T-cell (primary cell): Measurements from ENCODE around the gene TRPM1. TPM values are rescaled to one million over a fixed set of nuclear protein-coding genes. Genes with fewer than 3 reads are reported as not detected.

Source experiments
- ATAC-seq, 4 experiments: fragments of 200-7000 bp in 3 of 4; fragments of 150-1000 bp in 1 of 4; cut with Tn5 transposase; replicated peaks in 1 of 4; 1 replicate in 3 of 4; 2 replicates in 1 of 4; pipeline ENCODE4 v1.10.0; 2021; ENCODE audit warnings: moderate library complexity in 3 of 4, mild to moderate bottlenecking in 2 of 4, moderate number of reproducible peaks in 1 of 4
- CTCF ChIA-PET, 2 donors: fragments of 300-600 bp; sonication (Branson Sonifier 250); formaldehyde crosslinking; loops; one replicate each; lab custom pipeline; 2022; ENCODE audit warnings: antibody characterized with exemption in 2 of 2; lab: Charles Lee
- POLR2A ChIA-PET, 2 donors: fragments of 300-600 bp; sonication (Branson Sonifier 250); formaldehyde crosslinking; loops; one replicate each; lab custom pipeline; 2022; ENCODE audit warnings: antibody characterized with exemption in 2 of 2; lab: Charles Lee
- DNase-seq, 35 experiments: peaks; one replicate each; pipeline versions ENCODE4 v3.0.0 to v3.0.0-alpha.2; 2013 to 2023
- H3K27ac ChIP-seq: one replicate; pipeline ENCODE4 v1.5.1; 2013; ENCODE audit warnings: low read length
- H3K27me3 ChIP-seq, 2 experiments: replicated peaks in 1 of 2; 1 replicate in 1 of 2; 2 replicates in 1 of 2; pipeline versions ENCODE4 v1.6.1 to v1.7.0; 2013; ENCODE audit warnings: low read length in 1 of 2, mixed read lengths in 1 of 2; ENCODE audit not compliant: control insufficient read depth in 2 of 2, insufficient read depth in 2 of 2; ENCODE audit errors: extremely low read depth in 1 of 2
- H3K36me3 ChIP-seq, 2 donors: 1 replicate in 1 of 2; 2 replicates in 1 of 2; pipeline versions ENCODE4 v1.6.1 to v1.7.0; 2013; ENCODE audit warnings: low read length in 1 of 2; ENCODE audit not compliant: control insufficient read depth in 2 of 2, insufficient read depth in 1 of 2; ENCODE audit errors: extremely low read depth in 1 of 2
- H3K4me1 ChIP-seq, 2 experiments: 1 replicate in 1 of 2; 2 replicates in 1 of 2; pipeline versions ENCODE4 v1.6.1 to v1.7.0; 2013; ENCODE audit warnings: low read length in 2 of 2, mixed read lengths in 1 of 2; ENCODE audit not compliant: insufficient read depth in 2 of 2, control insufficient read depth in 1 of 2; ENCODE audit errors: extremely low read depth in 1 of 2
- H3K4me3 ChIP-seq, 2 donors: 1 replicate in 1 of 2; 2 replicates in 1 of 2; pipeline versions ENCODE4 v1.5.1 to v1.7.0; 2013; ENCODE audit warnings: mild to moderate bottlenecking in 2 of 2, low read length in 1 of 2, moderate library complexity in 1 of 2; ENCODE audit not compliant: control insufficient read depth in 1 of 2; ENCODE audit errors: extremely low read depth in 1 of 2
- H3K9me3 ChIP-seq: 2 replicates; pipeline ENCODE4 v1.7.0; 2013
- H3K27ac Mint-ChIP-seq, 2 donors: one replicate each; pipeline ENCODE4 v1.8.0; 2020 to 2021; ENCODE audit warnings: mild to moderate bottlenecking in 2 of 2, mixed read lengths in 2 of 2
- H3K27me3 Mint-ChIP-seq, 2 donors: one replicate each; pipeline ENCODE4 v1.8.0; 2021 to 2022; ENCODE audit warnings: mixed read lengths in 2 of 2
- H3K36me3 Mint-ChIP-seq: one replicate; pipeline ENCODE4 v1.8.0; 2021; ENCODE audit warnings: mixed read lengths
- H3K4me1 Mint-ChIP-seq, 3 donors: one replicate each; pipeline ENCODE4 v1.8.0; 2020 to 2022; ENCODE audit warnings: mixed read lengths in 3 of 3, mild to moderate bottlenecking in 1 of 3
- H3K4me3 Mint-ChIP-seq, 3 donors: one replicate each; pipeline ENCODE4 v1.8.0; 2020 to 2022; ENCODE audit warnings: mild to moderate bottlenecking in 3 of 3, mixed read lengths in 3 of 3, moderate library complexity in 3 of 3
- H3K9me3 Mint-ChIP-seq, 3 donors: one replicate each; pipeline ENCODE4 v1.8.0; 2020 to 2022; ENCODE audit warnings: mixed read lengths in 3 of 3
- WGBS: methylation state at CpG from one replicate; pipeline ENCODE4 v1.1.5; 2013; ENCODE audit warnings: missing lambda C conversion rate; ENCODE audit not compliant: insufficient coverage; 5-methylcytosine and 5-hydroxymethylcytosine counted together
- total RNA-seq, 35 experiments: library from RNA in 6 of 35; stranded (reverse) in 6 of 35; fragments of 120-200 nt in 1 of 35; gene quantifications; one replicate each; pipeline versions ENCODE4 v1.2.1 to v1.2.4 and lab custom pipeline; 2013 to 2026

TRPM1 gene
- total RNA-seq, 5 donors from 2014 or later (not counting 1 experiment from before 2014, with no cell fraction given), result not detected

DNA sequence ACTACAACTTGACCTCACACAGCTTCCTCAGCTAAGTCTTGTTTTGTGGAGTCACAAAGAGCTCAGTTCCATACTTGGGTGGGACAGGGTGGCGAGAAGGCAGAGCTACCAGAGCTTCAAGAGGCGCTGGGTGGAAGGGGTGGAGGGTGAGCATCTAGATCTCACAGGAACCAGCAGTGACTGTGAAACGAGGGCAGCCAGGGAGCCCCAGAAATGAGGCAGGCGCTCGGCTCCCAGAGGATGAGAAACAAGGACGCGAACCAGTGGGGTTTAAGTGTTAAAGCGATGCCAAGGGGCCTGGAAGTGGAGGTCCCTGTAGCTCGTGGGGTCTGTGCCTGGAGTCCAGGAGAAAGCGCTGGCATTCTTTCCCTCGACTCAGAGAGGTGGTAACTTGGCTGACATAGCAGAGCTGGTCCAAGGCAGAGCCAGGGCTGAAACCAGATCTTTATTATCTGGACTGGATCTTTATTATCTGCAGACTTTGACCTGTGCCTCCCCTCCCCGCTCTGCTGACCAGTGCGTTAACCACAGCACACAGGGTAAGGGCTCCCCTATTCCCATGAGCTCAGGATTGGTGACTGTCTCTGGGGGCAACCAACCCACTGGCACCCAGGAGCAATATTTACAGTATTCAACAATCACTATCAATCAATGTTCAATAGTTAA is 26.2 kb upstream of the TRPM1 start:
- Histone ChIP-seq H3K4me3 (no peak overlapping the region), H3K4me1 (peaks cover 0 to 5% of the 10 kb centered on the region in 2 experiments), H3K27ac (no peak overlapping the region), H3K27me3 (peaks cover 0 to 10% of the 10 kb centered on the region in 2 experiments), H3K36me3 (no peaks in the 10 kb centered on the region), H3K9me3 (no peaks in the 10 kb centered on the region)
- ATAC-seq (no peak), DNase-seq (no peak)
- Mint-ChIP-seq H3K27ac (no peak overlapping the region), H3K36me3 (no peaks in the 10 kb centered on the region), H3K4me1 (peaks cover 0 to 5% (median 4%) of the 10 kb centered on the region in 3 donors), H3K4me3 (no peak overlapping the region), H3K27me3 (no peaks in the 10 kb centered on the region), H3K9me3 (peaks cover 0 to 4% (median 0%) of the 10 kb centered on the region in 3 donors)
- WGBS, result 72% methylated on average over 11 of the region's 13 CpGs
- ChIA-PET CTCF (interaction anchor here in 1 of 2 donors (0.5 to 1.7 kb wide), 5 partner anchors 12 to 264 kb away, joined by 3 to 8 read pairs (median 3); no protein-coding TSS in a partner anchor), POLR2A (no interaction called here)

DNA sequence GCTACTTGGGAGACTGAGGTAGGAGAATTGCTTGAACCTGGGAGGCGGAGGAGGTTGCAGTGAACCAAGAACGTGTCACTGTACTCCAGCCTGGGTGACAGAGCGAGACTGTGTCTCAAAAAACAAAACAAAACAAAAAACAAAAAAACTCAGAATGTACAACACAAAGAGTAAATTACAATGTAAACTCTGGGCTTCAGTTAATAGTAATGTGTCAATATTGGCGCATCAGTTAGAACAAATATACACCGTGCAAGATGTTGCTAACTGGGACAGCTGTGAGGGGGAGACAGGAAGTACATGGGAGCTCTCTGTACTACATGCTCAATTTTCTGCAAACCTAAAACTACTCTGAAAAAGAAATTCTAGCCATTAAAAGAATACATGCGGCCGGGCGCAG is 23.5 kb upstream of the TRPM1 start:
- Histone ChIP-seq H3K27ac (no peak overlapping the region), H3K9me3 (peaks cover 2% of the 10 kb centered on the region), H3K4me1 (peaks cover 0 to 5% of the 10 kb centered on the region in 2 experiments), H3K36me3 (no peaks in the 10 kb centered on the region), H3K27me3 (peaks cover 0 to 10% of the 10 kb centered on the region in 2 experiments), H3K4me3 (no peak overlapping the region)
- H3K9me3 Mint-ChIP-seq, result peaks cover 2 to 19% (median 12%) of the 10 kb centered on the region in 3 donors
- ATAC-seq (no peak), DNase-seq (no peak)
- no peak overlapping the region for H3K27ac Mint-ChIP-seq
- POLR2A ChIA-PET, result no interaction called here
- peaks cover 4% of the 10 kb centered on the region for H3K36me3 Mint-ChIP-seq
- H3K4me1 Mint-ChIP-seq, result peaks cover 0 to 5% (median 4%) of the 10 kb centered on the region in 3 donors
- WGBS, result no CpG with 5 or more reads among the region's 8 CpGs
- no peaks in the 10 kb centered on the region for H3K27me3 Mint-ChIP-seq
- CTCF ChIA-PET, result no interaction called here
- H3K4me3 Mint-ChIP-seq, result no peak overlapping the region

DNA sequence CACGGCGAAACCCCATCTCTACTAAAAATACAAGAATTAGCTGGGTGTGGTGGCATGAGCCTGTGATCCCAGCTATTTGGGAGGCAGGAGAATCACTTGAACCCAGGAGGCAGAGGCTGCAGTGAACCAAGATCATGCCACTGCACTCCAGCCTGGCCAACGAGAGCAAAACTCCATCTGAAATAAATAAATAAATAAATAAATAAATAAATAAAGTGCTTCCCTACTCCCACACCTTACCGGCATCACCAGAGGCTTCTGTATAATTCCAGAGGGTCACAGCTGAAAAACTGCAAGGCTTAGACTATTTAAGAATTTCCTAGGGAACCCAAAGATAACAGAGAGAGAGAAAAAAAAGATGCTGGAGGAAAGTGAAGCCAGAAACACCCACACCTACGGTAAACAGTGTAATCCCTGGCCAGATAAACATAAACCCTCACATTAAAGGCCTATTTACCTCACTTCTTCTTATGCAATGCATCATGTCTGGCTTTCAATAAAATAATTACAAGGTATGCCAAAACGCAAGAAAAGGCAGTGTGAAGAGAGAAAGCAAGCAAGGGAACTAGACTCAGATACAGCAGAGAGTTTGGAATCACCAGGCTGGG is 15.0 kb upstream of the TRPM1 start:
- no peaks in the 10 kb centered on the region for H3K4me1 ChIP-seq
- no CpG with 5 or more reads among the region's 6 CpGs for WGBS
- H3K27ac ChIP-seq, result no peak overlapping the region
- peaks cover 0 to 12% of the 10 kb centered on the region in 2 experiments for H3K27me3 ChIP-seq
- ChIA-PET POLR2A (no interaction called here), CTCF (interaction anchor here in 1 of 2 donors (2.2 kb wide), 1 partner anchor 12 kb away, joined by 8 read pairs; no protein-coding TSS in a partner anchor)
- DNase-seq, result no peak
- peaks cover 5% of the 10 kb centered on the region for H3K9me3 ChIP-seq
- no peak for ATAC-seq
- peaks cover 14 to 19% of the 10 kb centered on the region in 2 donors for H3K27me3 Mint-ChIP-seq
- H3K4me3 ChIP-seq, result no peak overlapping the region
- H3K4me1 Mint-ChIP-seq, result no peaks in the 10 kb centered on the region
- no peak overlapping the region for H3K4me3 Mint-ChIP-seq
- H3K27ac Mint-ChIP-seq, result no peak overlapping the region
- no peaks in the 10 kb centered on the region for H3K36me3 ChIP-seq
- peaks cover 11% of the 10 kb centered on the region for H3K36me3 Mint-ChIP-seq
- peaks cover 9 to 20% (median 17%) of the 10 kb centered on the region in 3 donors for H3K9me3 Mint-ChIP-seq

DNA sequence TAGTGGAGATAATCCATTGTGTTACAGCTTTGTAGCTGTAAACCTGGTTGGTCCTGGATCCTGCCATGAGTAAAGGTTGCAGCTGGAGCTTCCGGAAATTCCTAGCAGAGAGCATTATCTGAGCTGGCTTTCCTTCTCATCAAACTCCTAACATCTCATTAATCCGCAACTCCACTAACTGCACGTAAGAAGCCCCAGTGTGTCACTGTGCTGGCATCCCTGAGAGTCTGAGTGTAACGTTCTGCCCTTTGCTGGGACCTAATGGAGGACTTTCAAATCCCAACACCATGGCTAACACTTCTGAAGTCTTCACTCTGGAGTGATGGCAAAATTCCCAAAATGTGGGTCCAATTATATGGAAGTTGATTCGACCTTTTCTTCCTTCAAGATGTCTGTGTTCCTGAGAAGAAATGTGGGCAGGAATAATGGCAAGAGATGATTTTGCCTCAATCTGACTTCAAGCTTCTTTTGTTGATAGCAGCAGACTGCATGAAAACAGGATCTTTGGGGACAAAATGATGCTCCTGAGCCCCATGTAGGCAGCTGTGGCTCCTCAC is 9.6 kb upstream of the TRPM1 start:
- H3K4me1 Mint-ChIP-seq, result no peaks in the 10 kb centered on the region

DNA sequence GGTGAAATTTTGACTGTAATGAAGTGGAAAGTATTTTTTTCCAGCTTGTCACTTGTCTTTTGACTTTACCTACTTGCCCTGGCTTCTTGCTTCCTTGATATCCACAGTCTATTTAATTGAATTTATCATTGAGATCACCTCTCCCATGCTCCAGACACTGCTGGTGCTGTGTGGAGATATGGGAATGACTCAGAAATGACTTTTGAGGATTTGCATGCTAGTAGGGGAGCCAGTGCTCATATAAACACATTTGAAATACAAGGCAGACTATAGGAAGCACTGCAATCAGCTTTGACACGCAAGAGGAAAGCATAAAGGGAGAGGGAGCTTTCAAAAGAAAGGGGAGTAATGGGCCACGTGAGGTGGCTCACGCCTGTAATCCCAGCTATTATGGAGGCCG is 7.3 kb upstream of the TRPM1 start:
- H3K27ac ChIP-seq, result no peak overlapping the region
- Mint-ChIP-seq H3K27ac (no peak overlapping the region), H3K9me3 (peaks cover 0 to 5% (median 1%) of the 10 kb centered on the region in 3 donors), H3K4me1 (no peaks in the 10 kb centered on the region), H3K36me3 (peaks cover 1% of the 10 kb centered on the region), H3K4me3 (no peak overlapping the region), H3K27me3 (peaks cover under 1 to 4% of the 10 kb centered on the region in 2 donors)
- POLR2A ChIA-PET, result no interaction called here
- CTCF ChIA-PET, result no interaction called here
- ATAC-seq, result no peak
- peaks cover 0 to 5% of the 10 kb centered on the region in 2 experiments for H3K27me3 ChIP-seq
- WGBS, result 83% methylated on average over 1 of the region's 4 CpGs
- H3K4me3 ChIP-seq, result no peak overlapping the region
- H3K36me3 ChIP-seq, result no peaks in the 10 kb centered on the region
- no peaks in the 10 kb centered on the region for H3K4me1 ChIP-seq
- H3K9me3 ChIP-seq, result no peaks in the 10 kb centered on the region
- DNase-seq, result no peak

More for the DNA sequence above, 9.6 kb upstream of the TRPM1 start:
- H3K4me1 ChIP-seq, result no peaks in the 10 kb centered on the region
- Mint-ChIP-seq H3K27ac (no peak overlapping the region), H3K27me3 (peaks cover 11 to 14% of the 10 kb centered on the region in 2 donors), H3K9me3 (peaks cover 8 to 15% (median 9%) of the 10 kb centered on the region in 3 donors), H3K36me3 (peaks cover 7% of the 10 kb centered on the region), H3K4me3 (no peak overlapping the region)
- no peaks in the 10 kb centered on the region for H3K36me3 ChIP-seq
- DNase-seq (no peak), ATAC-seq (no peak)
- CTCF ChIA-PET, result interaction anchor here in 1 of 2 donors (0.5 kb wide), 1 partner anchor 21 kb away, joined by 4 read pairs; no protein-coding TSS in a partner anchor
- peaks cover 0 to 9% of the 10 kb centered on the region in 2 experiments for H3K27me3 ChIP-seq
- H3K27ac ChIP-seq, result no peak overlapping the region
- WGBS, result 76% methylated on average over 3 of the region's 5 CpGs
- H3K4me3 ChIP-seq, result no peak overlapping the region
- peaks cover 5% of the 10 kb centered on the region for H3K9me3 ChIP-seq
- POLR2A ChIA-PET, result no interaction called here

DNA sequence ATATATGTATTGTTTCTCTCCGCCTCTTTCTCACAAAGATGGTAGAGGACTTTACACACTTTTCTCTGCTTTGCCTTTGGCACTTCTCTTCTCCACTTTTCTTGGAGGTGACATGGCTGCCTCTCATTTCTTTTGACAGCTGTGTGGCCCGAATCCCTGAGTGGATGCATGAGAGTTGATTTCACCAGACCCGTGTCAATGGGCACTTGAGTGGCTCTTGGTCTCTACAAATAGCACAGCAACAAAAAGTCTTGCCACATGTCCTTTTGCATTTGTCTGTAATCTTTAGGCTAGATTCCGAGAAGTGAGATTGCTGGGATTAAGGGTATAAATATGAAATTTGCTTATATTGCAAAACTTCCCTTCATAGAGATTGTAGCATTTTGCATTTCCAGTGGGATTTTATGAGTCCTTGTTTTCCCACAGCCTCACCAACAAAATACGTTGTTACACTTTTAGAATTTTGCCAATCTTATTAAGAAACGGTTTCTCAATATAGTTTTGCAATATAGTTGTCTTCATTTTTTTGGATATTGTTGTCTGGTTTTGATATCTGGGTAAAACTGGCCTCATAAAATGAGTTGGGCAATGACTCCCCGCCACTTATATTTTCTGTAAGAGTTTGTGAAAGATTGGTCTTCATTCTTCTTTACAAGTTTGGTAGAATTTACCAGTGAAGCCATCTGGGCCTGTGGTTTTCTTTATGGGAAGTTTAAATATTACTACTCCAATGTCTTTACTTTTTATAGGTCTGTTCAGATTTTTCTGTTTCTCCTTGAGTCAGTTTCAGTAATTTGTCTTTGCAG is 5.2 kb upstream of the TRPM1 start:
- Histone ChIP-seq H3K27me3 (peaks cover 0 to under 1% of the 10 kb centered on the region in 2 experiments), H3K4me1 (no peaks in the 10 kb centered on the region), H3K9me3 (no peaks in the 10 kb centered on the region), H3K27ac (no peak overlapping the region), H3K36me3 (no peaks in the 10 kb centered on the region), H3K4me3 (no peak overlapping the region)
- H3K36me3 Mint-ChIP-seq, result no peaks in the 10 kb centered on the region
- CTCF ChIA-PET, result no interaction called here
- POLR2A ChIA-PET, result interaction anchor here in 1 of 2 donors (0.7 kb wide), 1 partner anchor 192 kb away, joined by 3 read pairs; no protein-coding TSS in a partner anchor
- no peak overlapping the region for H3K4me3 Mint-ChIP-seq
- no peaks in the 10 kb centered on the region for H3K4me1 Mint-ChIP-seq
- peaks cover 0 to 1% of the 10 kb centered on the region in 2 donors for H3K27me3 Mint-ChIP-seq
- 80% methylated on average over 1 of the region's 7 CpGs for WGBS
- ATAC-seq (no peak), DNase-seq (no peak)
- H3K9me3 Mint-ChIP-seq, result no peaks in the 10 kb centered on the region
- H3K27ac Mint-ChIP-seq, result no peak overlapping the region
